A673 (cell line): Measurements from ENCODE around the gene SPTBN4. TPM values are rescaled to one million over a fixed set of nuclear protein-coding genes. Genes with fewer than 3 reads are reported as not detected.

Experiments used
- BruUV-seq: library from RNA; stranded (reverse); fragments of 400-500 nt; replicated peaks from 2 replicates; lab custom pipeline; 2021; lab: Mats Ljungman, UMichigan
- CTCF ChIA-PET: fragments of 300-600 bp; sonication (Branson Sonifier 250); formaldehyde crosslinking; loops from one replicate; lab custom pipeline; 2022; ENCODE audit warnings: antibody characterized with exemption; lab: Charles Lee
- POLR2A ChIA-PET: fragments of 300-600 bp; sonication (Branson Sonifier 250); formaldehyde crosslinking; loops from one replicate; lab custom pipeline; 2022; ENCODE audit warnings: antibody characterized with exemption; ENCODE audit not compliant: low non-redundant PET; lab: Charles Lee
- DNase-seq: peaks from one replicate; pipeline ENCODE4 v3.0.0-alpha.2; 2015; ENCODE audit warnings: low spot score
- H3K27ac ChIP-seq: fragments of 200-600 bp; sonication (generic); 2 replicates; pipeline ENCODE4 v1.5.1; 2016; ENCODE audit warnings: mixed run types, low read depth, mild to moderate bottlenecking, mixed read lengths, antibody characterized with exemption, low read length; ENCODE audit not compliant: poor library complexity, severe bottlenecking
- H3K27me3 ChIP-seq: fragments of 200-600 bp; sonication (generic); replicated peaks from 2 replicates; pipeline ENCODE4 v1.6.1; 2017; ENCODE audit warnings: mixed run types, low read depth, mild to moderate bottlenecking, mixed read lengths, antibody characterized with exemption, low read length; ENCODE audit not compliant: insufficient read depth, poor library complexity
- H3K36me3 ChIP-seq: fragments of 200-600 bp; sonication (generic); 2 replicates; pipeline ENCODE4 v1.6.1; 2016; ENCODE audit warnings: mixed run types, mild to moderate bottlenecking, mixed read lengths, antibody characterized with exemption, low read length; ENCODE audit not compliant: insufficient read depth, poor library complexity, severe bottlenecking
- H3K4me1 ChIP-seq: fragments of 200-600 bp; sonication (generic); 2 replicates; pipeline ENCODE4 v1.6.1; 2017; ENCODE audit warnings: mixed run types, mild to moderate bottlenecking, mixed read lengths, antibody characterized with exemption, low read length; ENCODE audit not compliant: insufficient read depth, poor library complexity, severe bottlenecking
- H3K4me3 ChIP-seq: fragments of 200-600 bp; sonication (generic); 2 replicates; pipeline ENCODE4 v1.5.1; 2016; ENCODE audit warnings: low read depth, mixed run types, mild to moderate bottlenecking, mixed read lengths, low read length; ENCODE audit not compliant: poor library complexity, severe bottlenecking
- H3K9me3 ChIP-seq: fragments of 200-600 bp; sonication (generic); 2 replicates; pipeline ENCODE4 v1.6.1; 2016; ENCODE audit warnings: mixed run types, low read depth, mild to moderate bottlenecking, mixed read lengths, antibody characterized with exemption, low read length; ENCODE audit not compliant: poor library complexity, severe bottlenecking
- CTCF ChIP-seq: fragments of 300-800, 200-600 bp; sonication (generic); conservative IDR thresholded peaks from 2 replicates; pipeline ENCODE4 v1.5.1; 2017; ENCODE audit warnings: low read depth, mild to moderate bottlenecking, antibody characterized with exemption, low read length, moderate library complexity, mixed read lengths
- EZH2 ChIP-seq: fragments of 200-600 bp; sonication (generic); IDR thresholded peaks from 2 replicates; pipeline ENCODE4 v1.6.1; 2017; ENCODE audit warnings: borderline replicate concordance, low read depth, mild to moderate bottlenecking, mixed read lengths, antibody characterized with exemption, low read length; ENCODE audit not compliant: poor library complexity, severe bottlenecking
- intact Hi-C: fragments of 100-400 bp; cut with micrococcal nuclease; formaldehyde crosslinking; loops from one replicate; pipeline ENCODE4 v1.10.0; 2022; ENCODE audit not compliant: unreplicated experiment
- total RNA-seq: library from RNA; stranded (reverse); gene quantifications from 2 replicates; pipeline ENCODE4 v1.2.3, GENCODE V29; 2021

The SPTBN4 gene
- total RNA-seq, 1 experiment from 2014 or later: 0.43 TPM

DNA sequence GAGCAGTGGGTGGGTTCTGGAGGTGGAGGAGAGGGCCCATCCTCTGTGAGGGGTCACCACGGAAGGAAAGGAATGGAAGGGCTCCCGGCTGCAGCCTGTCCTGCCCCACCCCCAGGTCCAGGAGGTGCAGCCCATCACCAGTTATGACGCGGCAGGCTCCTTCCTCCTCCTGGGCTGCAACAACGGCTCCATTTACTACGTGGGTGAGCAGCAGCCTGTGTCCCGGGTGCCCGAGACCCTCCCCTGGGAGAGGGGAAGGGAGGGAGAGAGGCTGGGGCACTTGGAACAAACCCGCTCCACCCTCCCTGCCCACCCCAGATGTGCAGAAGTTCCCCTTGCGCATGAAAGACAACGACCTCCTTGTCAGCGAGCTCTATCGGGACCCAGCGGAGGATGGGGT lies 116.5 kb downstream of the SPTBN4 start:
- no peaks in the 10 kb centered on the region for H3K27me3 ChIP-seq
- BruUV-seq: no TSS peak
- TF ChIP-seq EZH2 (no peak), CTCF (no peak)
- H3K36me3 ChIP-seq: peaks cover 23% of the 10 kb centered on the region
- intact Hi-C loops: no loop called here
- POLR2A ChIA-PET: no interaction called here
- no peak overlapping the region for H3K27ac ChIP-seq
- CTCF ChIA-PET: interaction anchor here (0.6 kb wide), 1 partner anchor 60 kb away, joined by 14 read pairs; no protein-coding TSS in a partner anchor
- H3K9me3 ChIP-seq: no peaks in the 10 kb centered on the region
- no peak for DNase-seq
- no peak overlapping the region for H3K4me3 ChIP-seq
- no peaks in the 10 kb centered on the region for H3K4me1 ChIP-seq

DNA sequence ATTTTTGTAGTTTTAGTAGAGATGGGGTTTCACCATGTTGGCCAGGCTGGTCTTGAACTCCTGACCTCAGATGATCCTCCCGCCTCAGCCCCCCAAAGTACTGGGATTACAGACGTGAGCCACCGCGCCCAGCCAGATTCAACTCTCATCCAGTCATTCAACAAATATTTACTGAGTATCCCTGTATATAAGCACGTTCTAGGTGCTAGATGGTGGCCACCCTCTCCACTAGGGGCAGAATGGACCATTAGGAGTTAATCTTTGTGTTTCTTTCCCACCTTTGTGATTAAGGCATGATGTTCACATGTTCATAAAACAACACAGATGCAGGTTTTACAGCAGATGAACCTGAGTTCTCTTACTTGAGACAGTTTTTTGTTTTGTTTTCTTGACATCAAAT lies 117.2 kb downstream of the SPTBN4 start:
- POLR2A ChIA-PET: no interaction called here
- DNase-seq: no peak
- Histone ChIP-seq H3K27ac (no peak overlapping the region), H3K4me3 (no peak overlapping the region), H3K9me3 (no peaks in the 10 kb centered on the region), H3K27me3 (no peaks in the 10 kb centered on the region), H3K4me1 (no peaks in the 10 kb centered on the region), H3K36me3 (peaks cover 23% of the 10 kb centered on the region)
- TF ChIP-seq EZH2 (no peak), CTCF (peak; percentile 39)
- intact Hi-C loops: no loop called here
- BruUV-seq: no TSS peak
- CTCF ChIA-PET: interaction anchor here (0.6 kb wide), 1 partner anchor 60 kb away, joined by 14 read pairs; no protein-coding TSS in a partner anchor

DNA sequence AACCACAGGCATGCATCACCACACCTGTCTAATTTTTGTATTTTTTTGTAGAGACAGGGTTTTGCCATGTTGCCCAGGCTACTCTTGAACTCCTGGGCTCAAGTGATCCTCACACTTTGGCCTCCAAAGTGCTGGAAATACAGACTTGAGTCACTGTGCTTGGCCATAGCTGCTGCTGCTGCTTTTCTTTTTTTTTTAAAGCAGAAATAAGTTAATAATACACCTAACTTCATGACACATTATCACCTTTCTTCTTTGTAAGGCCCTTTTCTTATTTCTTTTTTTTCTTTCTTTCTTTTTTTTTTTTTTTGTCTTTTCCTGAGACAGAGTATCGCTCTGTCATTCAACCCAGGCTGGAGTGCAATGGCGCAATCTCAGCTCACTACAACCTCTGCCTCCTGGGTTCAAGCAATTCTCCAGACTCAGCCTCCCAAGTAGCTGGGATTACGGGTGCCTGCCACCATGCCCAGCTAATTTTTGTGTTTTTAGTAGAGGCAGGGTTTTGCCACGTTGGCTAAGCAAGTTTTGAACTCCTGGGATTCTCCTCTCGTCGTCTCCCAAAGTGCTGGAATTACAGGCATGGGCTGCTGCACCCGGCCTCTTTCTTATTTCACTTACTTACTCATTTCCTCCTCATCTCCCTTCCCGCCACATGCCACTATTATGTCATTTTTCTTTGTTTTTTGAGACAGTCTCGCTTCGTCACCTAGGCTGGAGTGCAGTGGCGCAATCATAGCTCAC lies 118.6 kb downstream of the SPTBN4 start:
- H3K4me1 ChIP-seq: no peaks in the 10 kb centered on the region
- no peaks in the 10 kb centered on the region for H3K27me3 ChIP-seq
- H3K4me3 ChIP-seq: no peak overlapping the region
- H3K36me3 ChIP-seq: peaks cover 14% of the 10 kb centered on the region
- H3K27ac ChIP-seq: no peak overlapping the region
- BruUV-seq: no TSS peak
- intact Hi-C loops: no loop called here
- no peak for TF ChIP-seq EZH2
- TF ChIP-seq CTCF: no peak
- H3K9me3 ChIP-seq: no peaks in the 10 kb centered on the region
- DNase-seq: peak; percentile 42
- POLR2A ChIA-PET: no interaction called here
- CTCF ChIA-PET: interaction anchor here (0.6 to 1.1 kb wide), 2 partner anchors 14 to 302 kb away, joined by 3 to 9 read pairs; no protein-coding TSS in a partner anchor
